IMR-90 (cell line): ENCODE data around the gene FLRT1. TPM values are rescaled to one million over a fixed set of nuclear protein-coding genes. Genes with fewer than 3 reads are reported as not detected.

Experiments
- ATAC-seq: fragments of 200-7000 bp; cut with Tn5 transposase; 2 replicates; pipeline ENCODE4 v1.9.1; 2020; ENCODE audit warnings: low read depth, mild to moderate bottlenecking, moderate library complexity
- BruUV-seq: library from RNA; stranded (reverse); fragments of 400-500 nt; replicated peaks from 2 replicates; lab custom pipeline; 2021; lab: Mats Ljungman, UMichigan
- CTCF ChIA-PET: fragments of 300-600 bp; formaldehyde crosslinking; extraction: SDS; loops from one replicate; lab custom pipeline; 2021; ENCODE audit warnings: antibody characterized with exemption; lab: Yijun Ruan, JAX
- POLR2A ChIA-PET: fragments of 300-600 bp; sonication (Branson Sonifier 250); formaldehyde crosslinking; loops from one replicate; lab custom pipeline; 2022; ENCODE audit warnings: antibody characterized with exemption; ENCODE audit not compliant: unreplicated experiment; lab: Charles Lee
- DNase-seq: peaks from one replicate; pipeline ENCODE4 v3.0.0; 2013
- H2AFZ ChIP-seq: replicated peaks from 2 replicates; pipeline ENCODE3; 2013; ENCODE audit warnings: low read length, mild to moderate bottlenecking; ENCODE audit not compliant: poor library complexity
- H2AK5ac ChIP-seq: 2 replicates; pipeline ENCODE4 v1.6.1; 2013; ENCODE audit warnings: low read depth, low read length, inconsistent platforms
- H2AK9ac ChIP-seq: replicated peaks from 2 replicates; pipeline ENCODE3; 2013; ENCODE audit warnings: mild to moderate bottlenecking, low read depth, low read length, moderate library complexity; ENCODE audit not compliant: poor library complexity
- H2BK120ac ChIP-seq: 2 replicates; pipeline ENCODE4 v1.6.1; 2013; ENCODE audit warnings: low read depth, low read length, inconsistent platforms
- H2BK15ac ChIP-seq: 3 replicates; pipeline ENCODE4 v1.6.1; 2013; ENCODE audit warnings: low read depth, low read length, inconsistent platforms
- H2BK20ac ChIP-seq: 2 replicates; pipeline ENCODE4 v1.6.1; 2013; ENCODE audit warnings: low read depth, mild to moderate bottlenecking, inconsistent platforms, low read length, moderate library complexity
- H2BK5ac ChIP-seq: 2 replicates; pipeline ENCODE4 v1.6.1; 2013; ENCODE audit warnings: mild to moderate bottlenecking, low read depth, low read length, inconsistent platforms; ENCODE audit not compliant: poor library complexity, severe bottlenecking
- H3K14ac ChIP-seq: replicated peaks from 2 replicates; pipeline ENCODE4 v1.6.1; 2013; ENCODE audit warnings: low read depth, low read length, inconsistent platforms
- H3K18ac ChIP-seq: 2 replicates; pipeline ENCODE4 v1.6.1; 2013; ENCODE audit warnings: low read depth, low read length, control low read depth
- H3K23ac ChIP-seq: 2 replicates; pipeline ENCODE4 v1.6.1; 2013; ENCODE audit warnings: low read depth, low read length, inconsistent platforms
- H3K27ac ChIP-seq: 2 replicates; pipeline ENCODE4 v1.5.1; 2013; ENCODE audit warnings: mild to moderate bottlenecking, control low read depth, low read length; ENCODE audit not compliant: insufficient read depth
- H3K27me3 ChIP-seq: 2 replicates; pipeline ENCODE4 v1.6.1; 2013; ENCODE audit warnings: low read length; ENCODE audit not compliant: control insufficient read depth, insufficient read depth
- H3K36me3 ChIP-seq: 2 replicates; pipeline ENCODE4 v1.6.1; 2013; ENCODE audit warnings: low read length, mixed read lengths; ENCODE audit not compliant: control insufficient read depth, insufficient read depth
- H3K4ac ChIP-seq: 2 replicates; pipeline ENCODE4 v1.6.1; 2013; ENCODE audit warnings: low read depth, low read length, inconsistent platforms
- H3K4me1 ChIP-seq: 2 replicates; pipeline ENCODE4 v1.6.1; 2013; ENCODE audit warnings: low read length, mixed read lengths; ENCODE audit not compliant: control insufficient read depth, insufficient read depth
- H3K4me2 ChIP-seq: 2 replicates; pipeline ENCODE4 v1.6.1; 2013; ENCODE audit warnings: low read depth, mild to moderate bottlenecking, control low read depth, low read length, moderate library complexity
- H3K4me3 ChIP-seq: 2 replicates; pipeline ENCODE4 v1.5.1; 2013; ENCODE audit warnings: low read depth, mild to moderate bottlenecking, control low read depth, low read length, moderate library complexity; ENCODE audit not compliant: insufficient read depth
- H3K56ac ChIP-seq: 2 replicates; pipeline ENCODE4 v1.6.1; 2013; ENCODE audit warnings: low read length, inconsistent platforms; ENCODE audit not compliant: insufficient read depth; ENCODE audit errors: extremely low read depth
- H3K79me1 ChIP-seq, 2 experiments: 2 replicates each; pipeline ENCODE4 v1.6.1; 2013; ENCODE audit warnings: low read length in 2 of 2, inconsistent platforms in 1 of 2, low read depth in 1 of 2
- H3K9ac ChIP-seq: 2 replicates; pipeline ENCODE4 v1.6.1; 2013; ENCODE audit warnings: low read depth, low read length, control low read depth
- H3K9me1 ChIP-seq: 2 replicates; pipeline ENCODE4 v1.6.1; 2013; ENCODE audit warnings: low read length, inconsistent platforms; ENCODE audit not compliant: insufficient read depth
- H3K9me3 ChIP-seq: 2 replicates; pipeline ENCODE4 v1.6.1; 2013; ENCODE audit warnings: low read length; ENCODE audit not compliant: control insufficient read depth, insufficient read depth
- H4K20me1 ChIP-seq: 2 replicates; pipeline ENCODE4 v1.6.1; 2013; ENCODE audit warnings: low read length, inconsistent platforms; ENCODE audit not compliant: insufficient read depth
- H4K5ac ChIP-seq: 2 replicates; pipeline ENCODE4 v1.6.1; 2013; ENCODE audit warnings: mild to moderate bottlenecking, low read depth, low read length, control low read depth
- H4K8ac ChIP-seq, 2 experiments: 2 replicates each; pipeline ENCODE4 v1.6.1; 2013; ENCODE audit warnings: low read depth in 2 of 2, low read length in 2 of 2, control low read depth in 1 of 2, inconsistent platforms in 1 of 2
- H4K91ac ChIP-seq: 2 replicates; pipeline ENCODE4 v1.6.1; 2013; ENCODE audit warnings: low read depth, low read length, inconsistent platforms; ENCODE audit not compliant: insufficient read depth
- BHLHE40 ChIP-seq: fragments of 150-350 bp; IDR thresholded peaks from 2 replicates; pipeline ENCODE4 v1.6.1; 2016; ENCODE audit warnings: mild to moderate bottlenecking, low read depth, low read length
- CEBPB ChIP-seq: IDR thresholded peaks from 2 replicates; pipeline ENCODE4 v1.6.1; 2012; ENCODE audit warnings: low read depth, low read length, improper control_type of control experiment
- CHD1 ChIP-seq: IDR thresholded peaks from 2 replicates; pipeline ENCODE4 v1.6.1; 2012; ENCODE audit warnings: low read depth, low read length, improper control_type of control experiment
- FOS ChIP-seq: fragments of 150-350 bp; IDR thresholded peaks from 2 replicates; pipeline ENCODE4 v1.6.1; 2016; ENCODE audit warnings: low read depth, low read length
- MAFK ChIP-seq: IDR thresholded peaks from 2 replicates; pipeline ENCODE4 v1.6.1; 2012; ENCODE audit warnings: low read depth, low read length, improper control_type of control experiment
- MAZ ChIP-seq: IDR thresholded peaks from 2 replicates; pipeline ENCODE4 v1.6.1; 2012; ENCODE audit warnings: low read depth, mild to moderate bottlenecking, low read length, improper control_type of control experiment, moderate library complexity, borderline replicate concordance
- MXI1 ChIP-seq: IDR thresholded peaks from 2 replicates; pipeline ENCODE4 v1.6.1; 2012; ENCODE audit warnings: low read depth, mild to moderate bottlenecking, low read length, moderate library complexity, borderline replicate concordance
- NFE2L2 ChIP-seq: fragments of 150-350 bp; IDR thresholded peaks from 2 replicates; pipeline ENCODE4 v1.6.1; 2016; ENCODE audit warnings: low read depth, mild to moderate bottlenecking, low read length
- POLR2A ChIP-seq: IDR thresholded peaks from 2 replicates; pipeline ENCODE4 v1.6.1; 2012; ENCODE audit warnings: mild to moderate bottlenecking, low read depth, low read length
- RAD21 ChIP-seq: IDR thresholded peaks from 2 replicates; pipeline ENCODE4 v1.6.1; 2012; ENCODE audit warnings: low read length, improper control_type of control experiment
- RCOR1 ChIP-seq: IDR thresholded peaks from 2 replicates; pipeline ENCODE4 v1.6.1; 2012; ENCODE audit warnings: mild to moderate bottlenecking, low read length, improper control_type of control experiment; ENCODE audit not compliant: insufficient replicate concordance
- RFX5 ChIP-seq: IDR thresholded peaks from 2 replicates; pipeline ENCODE4 v1.8.0; 2012; ENCODE audit warnings: low read depth, mild to moderate bottlenecking, low read length, moderate library complexity
- SMC3 ChIP-seq: fragments of 150-350 bp; IDR thresholded peaks from 2 replicates; pipeline ENCODE4 v1.6.1; 2016; ENCODE audit warnings: low read depth, mild to moderate bottlenecking, antibody characterized with exemption, low read length, moderate library complexity
- WGBS, 2 experiments: methylation state at CpG; one replicate each; pipeline versions ENCODE4 v1.1.5 to v1.1.7; 2013; ENCODE audit warnings: missing lambda C conversion rate in 2 of 2; ENCODE audit not compliant: insufficient read length in 1 of 2; ENCODE audit errors: extremely low coverage in 2 of 2; 5-methylcytosine and 5-hydroxymethylcytosine counted together
- dilution Hi-C: fragments of 300-500 bp; cut with HindIII; formaldehyde crosslinking; loops from one replicate; pipeline ENCODE4 v1.14.3; 2018; ENCODE audit warnings: low sequenced_read_pairs; ENCODE audit not compliant: unreplicated experiment
- in situ Hi-C: fragments of 300-500 bp; cut with MboI; formaldehyde crosslinking; loops from 3 replicates; pipeline ENCODE4 v1.14.3; 2019; ENCODE audit warnings: low sequenced_read_pairs, inconsistent platforms, mixed read lengths
- intact Hi-C: fragments of 100-400 bp; cut with micrococcal nuclease; formaldehyde crosslinking; loops from 2 replicates; pipeline ENCODE4 v1.10.0; 2022
- polyA plus RNA-seq, 3 experiments: library from polyadenylated mRNA; depleted of rRNA; stranded (reverse); fragments of >200 nt; gene quantifications; 2 replicates each; pipeline ENCODE4 v1.2.3, GENCODE V29; 2012; ENCODE audit warnings: low replicate concordance in 1 of 3
- total RNA-seq: library from RNA; depleted of rRNA; stranded (reverse); fragments of >200 nt; gene quantifications from 2 replicates; pipeline ENCODE4 v1.2.3, GENCODE V29; 2012
- TF ChIP-seq, protein P1 (sequence below): fragments of 150-350 bp; IDR thresholded peaks from 2 replicates; pipeline ENCODE4 v1.6.1; 2017; ENCODE audit warnings: mild to moderate bottlenecking, antibody characterized with exemption, low read length, low read depth
- TF ChIP-seq, protein P2 (sequence below): conservative IDR thresholded peaks from 2 replicates; pipeline ENCODE4 v1.5.1; 2012; ENCODE audit warnings: mild to moderate bottlenecking, low read depth, low read length, improper control_type of control experiment
- TF ChIP-seq, protein P3 (sequence below): fragments of 150-350 bp; IDR thresholded peaks from 2 replicates; pipeline ENCODE4 v1.6.1; 2016; ENCODE audit warnings: low read depth, mild to moderate bottlenecking, low read length, moderate library complexity, borderline replicate concordance

Gene FLRT1
- total and polyA plus RNA-seq, 2 of the 4 experiments (the other 2 are of a cell fraction): under 0.01 to 0.07 TPM

- TF ChIP-seq RFX5: no peak
- TF ChIP-seq, protein P1, sequence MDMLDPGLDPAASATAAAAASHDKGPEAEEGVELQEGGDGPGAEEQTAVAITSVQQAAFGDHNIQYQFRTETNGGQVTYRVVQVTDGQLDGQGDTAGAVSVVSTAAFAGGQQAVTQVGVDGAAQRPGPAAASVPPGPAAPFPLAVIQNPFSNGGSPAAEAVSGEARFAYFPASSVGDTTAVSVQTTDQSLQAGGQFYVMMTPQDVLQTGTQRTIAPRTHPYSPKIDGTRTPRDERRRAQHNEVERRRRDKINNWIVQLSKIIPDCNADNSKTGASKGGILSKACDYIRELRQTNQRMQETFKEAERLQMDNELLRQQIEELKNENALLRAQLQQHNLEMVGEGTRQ: no peak
- no peak for TF ChIP-seq NFE2L2
- no peak for TF ChIP-seq MAZ
- no peak for TF ChIP-seq CEBPB
- no peak for TF ChIP-seq MXI1
- TF ChIP-seq, protein P2, sequence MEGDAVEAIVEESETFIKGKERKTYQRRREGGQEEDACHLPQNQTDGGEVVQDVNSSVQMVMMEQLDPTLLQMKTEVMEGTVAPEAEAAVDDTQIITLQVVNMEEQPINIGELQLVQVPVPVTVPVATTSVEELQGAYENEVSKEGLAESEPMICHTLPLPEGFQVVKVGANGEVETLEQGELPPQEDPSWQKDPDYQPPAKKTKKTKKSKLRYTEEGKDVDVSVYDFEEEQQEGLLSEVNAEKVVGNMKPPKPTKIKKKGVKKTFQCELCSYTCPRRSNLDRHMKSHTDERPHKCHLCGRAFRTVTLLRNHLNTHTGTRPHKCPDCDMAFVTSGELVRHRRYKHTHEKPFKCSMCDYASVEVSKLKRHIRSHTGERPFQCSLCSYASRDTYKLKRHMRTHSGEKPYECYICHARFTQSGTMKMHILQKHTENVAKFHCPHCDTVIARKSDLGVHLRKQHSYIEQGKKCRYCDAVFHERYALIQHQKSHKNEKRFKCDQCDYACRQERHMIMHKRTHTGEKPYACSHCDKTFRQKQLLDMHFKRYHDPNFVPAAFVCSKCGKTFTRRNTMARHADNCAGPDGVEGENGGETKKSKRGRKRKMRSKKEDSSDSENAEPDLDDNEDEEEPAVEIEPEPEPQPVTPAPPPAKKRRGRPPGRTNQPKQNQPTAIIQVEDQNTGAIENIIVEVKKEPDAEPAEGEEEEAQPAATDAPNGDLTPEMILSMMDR: no peak
- TF ChIP-seq FOS: no peak
- no peak for TF ChIP-seq MAFK
- TF ChIP-seq SMC3: no peak
- TF ChIP-seq CHD1: no peak
- TF ChIP-seq RAD21: no peak
- no peak for TF ChIP-seq RCOR1
- no peak for TF ChIP-seq POLR2A
- TF ChIP-seq, protein P3, sequence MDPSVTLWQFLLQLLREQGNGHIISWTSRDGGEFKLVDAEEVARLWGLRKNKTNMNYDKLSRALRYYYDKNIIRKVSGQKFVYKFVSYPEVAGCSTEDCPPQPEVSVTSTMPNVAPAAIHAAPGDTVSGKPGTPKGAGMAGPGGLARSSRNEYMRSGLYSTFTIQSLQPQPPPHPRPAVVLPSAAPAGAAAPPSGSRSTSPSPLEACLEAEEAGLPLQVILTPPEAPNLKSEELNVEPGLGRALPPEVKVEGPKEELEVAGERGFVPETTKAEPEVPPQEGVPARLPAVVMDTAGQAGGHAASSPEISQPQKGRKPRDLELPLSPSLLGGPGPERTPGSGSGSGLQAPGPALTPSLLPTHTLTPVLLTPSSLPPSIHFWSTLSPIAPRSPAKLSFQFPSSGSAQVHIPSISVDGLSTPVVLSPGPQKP: no peak
- TF ChIP-seq BHLHE40: no peak
- H3K27me3 ChIP-seq: peaks cover 2% of the 10 kb centered on the region; the same call in 1 of the 2 replicates
- H3K4me1 ChIP-seq: peaks cover 4% of the 10 kb centered on the region; the same call in 1 of the 2 replicates
- no peak overlapping the region for H2BK120ac ChIP-seq
- H3K4ac ChIP-seq: no peak overlapping the region
- 0 out of 2 replicates have a peak, but pooled peaks cover under 1% of the 10 kb centered on the region for H3K9me1 ChIP-seq
- H3K18ac ChIP-seq: no peak overlapping the region
- peaks cover 10% of the 10 kb centered on the region for H4K20me1 ChIP-seq
- no peak overlapping the region for H4K5ac ChIP-seq
- 100% methylated on average over 1 of the region's 7 CpGs; no CpG with 5 or more reads in 1 of the 2 experiments for WGBS, 2 experiments
- H3K79me1 ChIP-seq: no peaks in the 10 kb centered on the region
- in situ Hi-C loops: no loop called here
- H2BK5ac ChIP-seq: no peak overlapping the region
- H3K56ac ChIP-seq: no peak overlapping the region
- H2AFZ ChIP-seq: no peak overlapping the region
- H2BK20ac ChIP-seq: no peak overlapping the region
- H2AK5ac ChIP-seq: no peak overlapping the region
- no peak overlapping the region for H3K23ac ChIP-seq
- no peak overlapping the region for H4K8ac ChIP-seq
- H3K14ac ChIP-seq: no peak overlapping the region
- ChIA-PET CTCF (no interaction called here), POLR2A (no interaction called here)
- no peak overlapping the region for H3K4me2 ChIP-seq
- intact Hi-C loops: no loop called here
- H4K91ac ChIP-seq: no peak overlapping the region
- no peaks in the 10 kb centered on the region for H3K36me3 ChIP-seq
- no peaks in the 10 kb centered on the region for H3K9me3 ChIP-seq
- no TSS peak for BruUV-seq
- DNase-seq: no peak
- no peak overlapping the region for H2AK9ac ChIP-seq
- no peak overlapping the region for H3K4me3 ChIP-seq
- dilution Hi-C loops: no loop called here
- no peak overlapping the region for H3K9ac ChIP-seq
- H3K27ac ChIP-seq: no peak overlapping the region
- ATAC-seq: no peak
- no peak overlapping the region for H2BK15ac ChIP-seq
Observed at GRCh38 chr11:64026575-64027205, 9.0 kb upstream of the FLRT1 start.
